ENCODE data around the gene MARCHF4. TPM values are rescaled to one million over a fixed set of nuclear protein-coding genes. Genes with fewer than 3 reads are reported as not detected.

MARCHF4 gene
- total and polyA plus RNA-seq, 4 donors, result 4.0 to 40.1 (median 23.1) TPM

DNA sequence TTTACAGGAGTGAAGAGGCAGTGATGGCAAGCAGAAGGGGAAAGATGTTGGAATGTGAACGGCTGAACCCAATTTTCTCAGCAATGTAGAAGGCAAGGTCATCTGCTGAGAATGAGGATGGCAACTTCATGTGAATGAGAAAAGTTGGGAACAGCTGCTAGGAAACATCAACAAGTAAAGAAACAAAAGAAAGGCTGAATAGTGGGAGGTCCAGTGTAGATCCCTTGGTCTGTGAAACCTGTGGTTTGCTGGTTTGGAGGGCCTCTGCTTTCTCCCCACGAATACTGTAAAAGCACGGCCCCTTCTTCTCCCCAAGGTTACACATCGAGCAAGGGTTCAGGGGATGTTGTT, 27.4 kb downstream of the MARCHF4 start:
- no peak overlapping the region for H3K4me3 ChIP-seq (ENCODE audit: low read depth, low read length)
- no peaks in the 10 kb centered on the region for H3K36me3 ChIP-seq (ENCODE audit: control insufficient read depth, insufficient read depth, low read length)
- no peak overlapping the region for H3K27ac ChIP-seq (ENCODE audit: low read depth, low read length)
- no peaks in the 10 kb centered on the region for H3K9me3 ChIP-seq (ENCODE audit: control insufficient read depth, insufficient read depth, low read length)
- no peak for DNase-seq (ENCODE audit: low read depth in 4 of 6, low spot score in 6 of 6)
- 38% methylated on average over 3 of the region's 4 CpGs for WGBS (ENCODE audit: insufficient coverage)
- peaks cover 25% of the 10 kb centered on the region for H3K4me1 ChIP-seq (ENCODE audit: control insufficient read depth, insufficient read depth, low read length)
- H3K27me3 ChIP-seq (ENCODE audit: control insufficient read depth, insufficient read depth, low read length), result no peaks in the 10 kb centered on the region

DNA sequence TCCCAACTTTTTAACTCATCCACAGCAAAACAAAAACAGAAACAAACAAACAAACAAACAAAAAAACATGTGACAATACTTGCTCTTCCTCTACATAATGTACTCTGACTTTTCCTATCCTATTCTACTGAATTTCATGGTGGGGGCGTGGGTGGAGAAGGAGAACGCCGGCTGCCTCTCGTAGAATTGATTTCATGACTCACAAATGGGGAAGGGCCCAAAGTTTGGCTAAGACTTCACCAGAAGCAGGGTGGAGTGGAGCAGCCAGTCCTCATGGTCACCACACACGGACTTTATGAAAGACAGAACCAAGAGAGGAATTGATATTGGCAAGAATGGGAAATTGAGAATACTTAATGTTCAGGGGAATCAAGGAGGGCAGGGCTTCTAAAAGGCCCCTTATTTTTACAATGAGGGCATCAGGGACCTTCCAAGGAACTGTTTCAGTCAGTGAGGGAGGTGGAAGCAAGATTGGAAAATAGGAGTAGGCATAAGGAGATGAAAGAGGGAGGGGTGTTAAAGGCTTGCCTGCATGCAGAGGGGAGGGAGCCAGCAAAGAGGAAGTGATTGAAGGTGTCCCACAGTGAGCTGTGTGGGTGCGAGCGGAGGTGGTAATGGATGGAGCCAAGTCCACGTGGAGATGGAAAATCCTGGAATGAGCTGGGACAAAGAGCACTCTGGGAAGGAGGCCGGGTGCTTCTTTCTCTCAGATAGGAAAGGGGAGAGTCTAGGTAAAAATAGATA, 27.9 kb downstream of the MARCHF4 start:
- no peak overlapping the region for H3K4me3 ChIP-seq (ENCODE audit: low read depth, low read length)
- H3K4me1 ChIP-seq (ENCODE audit: control insufficient read depth, insufficient read depth, low read length), result peaks cover 24% of the 10 kb centered on the region
- H3K27me3 ChIP-seq (ENCODE audit: control insufficient read depth, insufficient read depth, low read length), result no peaks in the 10 kb centered on the region
- DNase-seq (ENCODE audit: low read depth in 4 of 6, low spot score in 6 of 6), result no peak
- H3K36me3 ChIP-seq (ENCODE audit: control insufficient read depth, insufficient read depth, low read length), result no peaks in the 10 kb centered on the region
- 68% methylated on average over 9 of the region's 9 CpGs for WGBS (ENCODE audit: insufficient coverage)
- H3K9me3 ChIP-seq (ENCODE audit: control insufficient read depth, insufficient read depth, low read length), result no peaks in the 10 kb centered on the region
- no peak overlapping the region for H3K27ac ChIP-seq (ENCODE audit: low read depth, low read length)

DNA sequence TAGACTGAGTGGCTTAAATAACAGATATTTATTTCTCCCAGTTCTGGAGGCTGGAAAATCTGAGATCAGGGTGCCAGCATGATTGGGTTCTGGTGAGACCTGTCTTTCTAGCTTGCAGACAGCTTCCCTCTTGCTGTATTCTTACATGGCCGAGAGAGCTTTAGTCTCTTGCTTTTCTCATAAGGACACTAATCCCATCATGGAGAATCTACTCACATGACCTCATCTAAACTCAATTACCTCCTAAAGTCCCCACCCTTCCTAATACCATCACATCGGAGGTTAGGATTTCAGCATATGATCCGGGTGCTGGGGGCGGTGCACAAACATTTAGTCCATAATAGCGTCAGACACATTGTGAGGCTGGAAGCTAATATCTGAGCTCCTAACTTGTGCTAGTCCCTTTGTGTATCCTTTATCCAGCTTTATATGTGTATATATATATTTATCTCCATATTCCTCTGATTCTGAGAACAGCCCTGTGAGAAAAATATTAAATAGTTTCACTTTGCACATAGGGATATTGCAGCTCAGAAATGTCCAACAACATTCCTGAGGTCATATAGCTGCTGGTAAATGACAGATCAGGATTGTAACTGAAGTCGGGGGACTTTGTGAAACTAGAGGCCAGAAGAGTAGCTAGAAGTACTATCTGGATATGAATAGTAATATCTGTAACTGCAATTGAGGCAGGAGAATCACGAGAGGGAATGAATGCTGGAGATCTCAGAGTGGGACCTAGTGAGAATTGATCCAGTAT, 28.9 kb downstream of the MARCHF4 start:
- no peak overlapping the region for H3K4me3 ChIP-seq (ENCODE audit: low read depth, low read length)
- H3K4me1 ChIP-seq (ENCODE audit: control insufficient read depth, insufficient read depth, low read length), result peaks cover 23% of the 10 kb centered on the region
- no peaks in the 10 kb centered on the region for H3K36me3 ChIP-seq (ENCODE audit: control insufficient read depth, insufficient read depth, low read length)
- no peak for DNase-seq (ENCODE audit: low read depth in 4 of 6, low spot score in 6 of 6)
- WGBS (ENCODE audit: insufficient coverage), result 80% methylated on average over 3 of the region's 7 CpGs
- H3K27ac ChIP-seq (ENCODE audit: low read depth, low read length), result no peak overlapping the region
- H3K27me3 ChIP-seq (ENCODE audit: control insufficient read depth, insufficient read depth, low read length), result no peaks in the 10 kb centered on the region
- no peaks in the 10 kb centered on the region for H3K9me3 ChIP-seq (ENCODE audit: control insufficient read depth, insufficient read depth, low read length)

DNA sequence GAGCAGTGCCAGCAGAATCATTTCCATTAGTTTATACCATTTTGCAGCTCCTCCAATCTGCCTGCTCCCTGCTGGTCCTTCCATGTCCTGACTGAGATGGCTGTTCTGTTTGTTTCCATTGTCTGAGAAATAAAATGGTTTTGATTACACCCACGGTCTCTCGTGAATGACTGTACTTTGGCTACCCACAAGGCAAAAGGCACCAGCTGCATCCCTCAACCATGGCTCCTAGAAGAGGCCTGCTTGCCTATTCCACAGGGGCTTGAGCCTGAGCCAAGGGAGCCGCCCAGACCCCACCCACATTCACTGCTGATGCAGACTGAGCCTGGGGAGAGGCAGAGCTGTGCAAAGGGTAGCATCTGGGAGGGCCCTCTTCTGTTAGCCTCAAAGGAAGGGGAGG, 31.2 kb downstream of the MARCHF4 start:
- Histone ChIP-seq H3K27me3 (ENCODE audit: control insufficient read depth, insufficient read depth, low read length) (no peaks in the 10 kb centered on the region), H3K27ac (ENCODE audit: low read depth, low read length) (no peak overlapping the region), H3K9me3 (ENCODE audit: control insufficient read depth, insufficient read depth, low read length) (no peaks in the 10 kb centered on the region), H3K4me3 (ENCODE audit: low read depth, low read length) (no peak overlapping the region), H3K4me1 (ENCODE audit: control insufficient read depth, insufficient read depth, low read length) (peaks cover 23% of the 10 kb centered on the region), H3K36me3 (ENCODE audit: control insufficient read depth, insufficient read depth, low read length) (no peaks in the 10 kb centered on the region)
- peak in 2 of 6 donors; percentile 51 for DNase-seq (ENCODE audit: low read depth in 4 of 6, low spot score in 6 of 6)
- WGBS (ENCODE audit: insufficient coverage), result 13% methylated on average over 2 of the region's 3 CpGs

DNA sequence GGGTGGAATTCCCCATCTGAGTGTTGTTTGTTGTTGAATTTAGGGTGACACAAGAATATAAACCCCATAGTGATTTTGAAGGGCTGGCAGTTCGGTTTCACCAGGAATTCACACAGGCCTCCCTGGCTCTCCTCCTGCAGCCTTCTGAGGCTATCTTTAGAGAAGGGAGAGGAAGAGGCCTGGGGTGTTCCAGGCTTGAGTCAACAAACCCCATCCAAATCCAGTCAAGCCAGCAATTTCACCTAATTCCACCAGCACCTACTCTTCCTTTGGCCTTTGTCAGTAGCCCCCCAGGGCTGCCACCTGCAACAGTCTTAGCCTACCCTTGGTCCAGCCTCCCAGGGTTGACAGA, 32.0 kb downstream of the MARCHF4 start:
- Histone ChIP-seq H3K27me3 (ENCODE audit: control insufficient read depth, insufficient read depth, low read length) (no peaks in the 10 kb centered on the region), H3K36me3 (ENCODE audit: control insufficient read depth, insufficient read depth, low read length) (no peaks in the 10 kb centered on the region), H3K27ac (ENCODE audit: low read depth, low read length) (no peak overlapping the region), H3K4me1 (ENCODE audit: control insufficient read depth, insufficient read depth, low read length) (peaks cover 23% of the 10 kb centered on the region), H3K4me3 (ENCODE audit: low read depth, low read length) (no peak overlapping the region), H3K9me3 (ENCODE audit: control insufficient read depth, insufficient read depth, low read length) (no peaks in the 10 kb centered on the region)
- no CpG with 5 or more reads among the region's 1 CpG for WGBS (ENCODE audit: insufficient coverage)
- DNase-seq (ENCODE audit: low read depth in 4 of 6, low spot score in 6 of 6), result no peak

DNA sequence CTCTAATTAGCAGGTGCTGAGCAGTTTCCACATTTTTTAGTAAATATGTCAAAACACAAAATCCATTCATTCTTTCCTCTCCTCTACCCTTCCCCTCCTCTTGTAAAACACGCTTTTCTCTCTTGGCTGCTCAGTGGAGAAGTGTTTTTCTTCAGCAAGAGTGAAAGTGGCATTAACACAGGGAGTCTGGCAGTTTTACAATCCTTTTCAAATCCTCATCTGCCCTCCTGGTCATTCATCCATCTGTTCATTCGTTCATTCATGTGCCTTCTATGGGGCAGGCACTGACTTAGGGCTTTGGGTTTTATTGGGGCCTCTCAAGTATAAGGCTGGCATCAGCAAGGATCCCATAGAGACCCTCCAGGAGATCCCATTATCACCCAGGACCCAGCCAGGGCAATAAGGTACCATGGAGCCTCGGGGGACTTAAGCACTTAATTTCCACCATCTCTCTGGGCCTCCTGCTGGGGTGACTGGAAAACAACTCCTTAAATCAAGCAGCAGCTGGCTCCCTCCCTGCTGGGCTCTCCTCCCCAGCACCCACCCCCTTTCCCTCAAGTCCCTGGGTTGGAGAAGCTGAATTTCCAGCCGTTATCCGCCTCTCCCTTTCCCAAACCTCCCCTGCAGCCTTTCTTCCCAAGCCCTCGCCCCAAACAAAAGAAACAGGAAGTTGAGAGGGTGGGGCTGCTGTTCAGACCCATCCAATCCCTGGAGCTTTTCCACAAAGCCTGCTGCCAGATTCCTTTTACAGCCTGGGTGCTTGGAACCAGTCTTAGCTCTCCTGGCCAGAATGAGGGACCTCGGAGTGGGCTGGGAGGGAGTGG, 32.6 kb downstream of the MARCHF4 start:
- Histone ChIP-seq H3K27me3 (ENCODE audit: control insufficient read depth, insufficient read depth, low read length) (no peaks in the 10 kb centered on the region), H3K4me1 (ENCODE audit: control insufficient read depth, insufficient read depth, low read length) (peaks cover 23% of the 10 kb centered on the region), H3K4me3 (ENCODE audit: low read depth, low read length) (no peak overlapping the region), H3K9me3 (ENCODE audit: control insufficient read depth, insufficient read depth, low read length) (no peaks in the 10 kb centered on the region), H3K27ac (ENCODE audit: low read depth, low read length) (no peak overlapping the region), H3K36me3 (ENCODE audit: control insufficient read depth, insufficient read depth, low read length) (no peaks in the 10 kb centered on the region)
- peak in 5 of 6 donors; percentile 22 to 96 (median 54) for DNase-seq (ENCODE audit: low read depth in 4 of 6, low spot score in 6 of 6)
- 0% methylated on average over 2 of the region's 7 CpGs for WGBS (ENCODE audit: insufficient coverage)

DNA sequence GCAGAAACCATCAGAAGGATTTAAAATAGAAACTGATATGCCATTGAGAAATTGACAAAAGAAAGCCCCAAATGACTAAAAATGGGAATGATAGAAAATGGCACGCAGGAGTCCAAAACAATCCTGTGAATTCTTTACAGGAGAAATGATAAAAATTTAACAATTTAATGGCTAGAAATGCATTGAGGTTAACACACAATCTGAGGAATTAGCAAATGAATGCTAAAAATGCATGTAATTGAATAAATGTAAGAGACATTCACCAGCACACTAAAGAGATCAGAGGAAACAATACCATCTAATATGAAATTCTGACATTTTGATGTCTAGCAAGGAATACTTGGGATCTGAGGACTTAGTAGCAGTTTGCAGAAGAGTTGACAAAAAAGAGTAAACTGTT, 37.0 kb downstream of the MARCHF4 start:
- no peak for DNase-seq (ENCODE audit: low read depth in 4 of 6, low spot score in 6 of 6)
- Histone ChIP-seq H3K4me3 (ENCODE audit: low read depth, low read length) (no peak overlapping the region), H3K36me3 (ENCODE audit: control insufficient read depth, insufficient read depth, low read length) (no peaks in the 10 kb centered on the region), H3K4me1 (ENCODE audit: control insufficient read depth, insufficient read depth, low read length) (peaks cover 8% of the 10 kb centered on the region), H3K27ac (ENCODE audit: low read depth, low read length) (no peak overlapping the region), H3K9me3 (ENCODE audit: control insufficient read depth, insufficient read depth, low read length) (no peaks in the 10 kb centered on the region), H3K27me3 (ENCODE audit: control insufficient read depth, insufficient read depth, low read length) (no peaks in the 10 kb centered on the region)
- WGBS (ENCODE audit: insufficient coverage), result no CpG with 5 or more reads among the region's 1 CpG

DNA sequence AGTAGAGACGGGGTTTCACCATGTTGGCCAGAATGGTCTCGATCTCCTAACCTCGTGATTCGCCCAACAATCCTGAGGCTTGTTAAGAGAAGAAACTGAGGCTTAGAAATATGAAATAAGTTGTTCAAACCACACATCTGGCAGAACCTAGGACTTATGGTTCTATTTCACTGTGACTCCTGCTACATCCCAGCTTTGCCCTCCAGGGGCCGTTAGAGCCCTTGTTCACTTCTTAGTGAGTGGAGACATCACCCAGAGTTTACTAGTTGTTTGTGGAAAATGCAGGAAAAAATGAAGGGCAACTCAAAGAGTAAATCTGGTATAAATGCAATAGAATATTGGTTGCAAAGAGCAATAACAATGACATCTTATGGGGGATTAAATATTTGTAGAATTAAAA, 43.9 kb downstream of the MARCHF4 start:
- 92% methylated on average over 5 of the region's 5 CpGs for WGBS (ENCODE audit: insufficient coverage)
- no peaks in the 10 kb centered on the region for H3K36me3 ChIP-seq (ENCODE audit: control insufficient read depth, insufficient read depth, low read length)
- no peaks in the 10 kb centered on the region for H3K9me3 ChIP-seq (ENCODE audit: control insufficient read depth, insufficient read depth, low read length)
- H3K4me3 ChIP-seq (ENCODE audit: low read depth, low read length), result no peak overlapping the region
- H3K4me1 ChIP-seq (ENCODE audit: control insufficient read depth, insufficient read depth, low read length), result no peaks in the 10 kb centered on the region
- no peak overlapping the region for H3K27ac ChIP-seq (ENCODE audit: low read depth, low read length)
- H3K27me3 ChIP-seq (ENCODE audit: control insufficient read depth, insufficient read depth, low read length), result no peaks in the 10 kb centered on the region
- DNase-seq (ENCODE audit: low read depth in 4 of 6, low spot score in 6 of 6), result no peak

DNA sequence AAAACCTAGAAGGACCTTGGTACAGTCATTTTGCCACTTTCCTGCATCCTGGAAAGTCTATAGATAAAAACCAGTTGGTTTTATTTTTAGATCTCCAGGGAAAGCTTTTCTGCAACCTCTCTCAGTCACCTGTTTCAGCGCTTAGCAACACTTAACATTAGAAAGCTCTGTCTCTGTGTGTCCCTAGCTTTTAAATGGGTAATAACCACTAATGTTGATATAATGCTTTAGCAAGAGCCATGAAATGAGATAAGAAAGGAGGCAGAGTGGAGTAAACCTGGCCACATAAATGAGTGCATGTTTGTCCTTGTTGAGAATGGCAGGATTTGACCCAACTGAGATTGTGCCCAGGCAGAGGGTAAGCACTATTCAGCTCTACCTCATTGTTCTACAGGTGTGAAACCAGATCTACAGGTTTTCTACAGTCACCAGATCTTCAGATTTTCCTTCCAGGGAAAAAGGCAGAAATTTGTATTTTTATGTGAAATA, 44.8 kb downstream of the MARCHF4 start:
- H3K4me1 ChIP-seq (ENCODE audit: control insufficient read depth, insufficient read depth, low read length), result no peaks in the 10 kb centered on the region
- no peaks in the 10 kb centered on the region for H3K27me3 ChIP-seq (ENCODE audit: control insufficient read depth, insufficient read depth, low read length)
- no CpG with 5 or more reads among the region's 1 CpG for WGBS (ENCODE audit: insufficient coverage)
- H3K27ac ChIP-seq (ENCODE audit: low read depth, low read length), result no peak overlapping the region
- no peaks in the 10 kb centered on the region for H3K9me3 ChIP-seq (ENCODE audit: control insufficient read depth, insufficient read depth, low read length)
- DNase-seq (ENCODE audit: low read depth in 4 of 6, low spot score in 6 of 6), result no peak
- no peaks in the 10 kb centered on the region for H3K36me3 ChIP-seq (ENCODE audit: control insufficient read depth, insufficient read depth, low read length)
- H3K4me3 ChIP-seq (ENCODE audit: low read depth, low read length), result no peak overlapping the region
